Esophagus squamous epithelium (tissue), 4 donors: ENCODE results near the gene MPP3.

Experiments
- CTCF ChIP-seq, 6 experiments: fragments of 450-650 bp in 4 of 6; fragments of 200-600 bp in 2 of 6; sonication (generic) in 2 of 6; IDR thresholded peaks; one replicate each; pipeline ENCODE4 v1.5.1; 2016 to 2019; ENCODE audit warnings: antibody characterized with exemption in 6 of 6, mild to moderate bottlenecking in 4 of 6, moderate library complexity in 4 of 6
- POLR2A ChIP-seq, 4 donors: fragments of 450-650 bp; IDR thresholded peaks; one replicate each; pipeline ENCODE4 v1.6.1; 2017; ENCODE audit warnings: antibody characterized with exemption in 4 of 4, mild to moderate bottlenecking in 4 of 4, moderate library complexity in 3 of 4

- TF ChIP-seq CTCF (IDR thresholded peaks at IDR 0.05) (no peak), POLR2A (IDR thresholded peaks at IDR 0.05) (no peak)
These were observed 12.8 kb upstream of the MPP3 start for GRCh38 chr17:43845766-43846165.
